Hematopoietic multipotent progenitor cell treated with erythropoietin and hydrocortisone succinate and interleukin-3 and kit ligand, for 8 days (in vitro differentiated cells): Measurements from ENCODE around the gene ZBTB25.
A peak's percentile ranks its signal among the peaks of the same experiment; 100 is the strongest.

ENCODE experiments used
- DNase-seq: peaks from one replicate; pipeline ENCODE4 v3.0.0-alpha.2; 2015

The ZBTB25 gene

GRCh38 chr14:64475585-64476273 lies 27.9 kb downstream of the ZBTB25 start:
- DNase-seq, result no peak

DNA sequence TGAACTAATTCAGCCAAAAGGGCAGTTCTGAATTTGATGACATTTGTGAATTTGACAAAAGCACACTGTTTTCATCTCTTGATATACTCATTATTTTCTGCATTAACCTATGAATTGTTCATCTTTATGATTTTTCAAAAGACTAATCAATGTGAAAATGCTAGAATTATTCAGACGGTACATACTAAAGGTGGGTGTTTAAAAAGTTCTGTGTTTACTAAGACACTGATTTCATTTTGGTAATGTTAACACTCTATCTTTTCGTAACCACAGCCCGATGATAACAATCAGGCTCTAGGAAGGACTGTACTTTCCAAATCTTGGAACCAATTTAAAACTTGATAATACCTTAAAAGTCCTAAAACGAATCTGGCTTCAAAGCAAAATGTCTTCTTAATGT lies 28.9 kb downstream of the ZBTB25 start:
- DNase-seq, result no peak

- no peak for DNase-seq
Observed at GRCh38 chr14:64474041-64474440, 29.6 kb downstream of the ZBTB25 start.

DNA sequence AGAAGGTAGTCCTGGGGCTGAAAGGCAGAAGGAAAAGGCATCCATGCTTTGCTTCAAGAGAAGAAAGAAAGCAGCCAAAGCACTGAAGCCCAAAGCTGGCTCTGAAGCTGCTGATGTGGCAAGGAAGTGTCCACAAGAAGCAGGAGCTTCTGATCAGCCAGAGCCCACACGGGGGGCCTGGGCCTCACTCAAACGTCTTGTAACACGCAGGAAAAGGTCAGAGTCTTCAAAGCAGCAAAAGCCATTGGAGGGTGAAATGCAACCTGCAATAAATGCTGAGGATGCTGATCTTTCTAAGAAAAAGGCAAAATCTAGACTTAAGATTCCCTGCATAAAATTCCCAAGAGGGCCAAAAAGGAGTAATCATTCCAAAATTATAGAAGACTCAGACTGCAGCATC lies 35.2 kb downstream of the ZBTB25 start:
- DNase-seq, result no peak

DNA sequence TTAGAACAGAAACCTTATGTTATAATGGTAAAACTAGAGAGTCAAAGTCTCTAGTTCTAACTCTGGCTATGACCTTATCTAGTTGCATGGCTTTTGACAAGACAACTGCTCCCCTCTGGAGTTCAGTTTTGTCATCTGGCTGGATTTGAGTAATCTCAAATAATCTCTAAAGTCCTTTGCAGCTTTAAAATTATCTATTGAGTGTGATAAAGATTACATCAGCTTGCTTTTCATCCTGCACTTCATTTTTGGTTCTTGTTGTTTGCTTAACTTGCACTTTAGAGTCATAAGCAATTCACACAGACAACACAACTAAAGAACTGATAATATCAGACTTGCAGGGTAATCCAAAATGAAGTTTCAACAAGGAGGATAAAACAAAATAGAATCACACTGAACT lies 36.1 kb downstream of the ZBTB25 start:
- no peak for DNase-seq

GRCh38 chr14:64467101-64467500 lies 36.5 kb downstream of the ZBTB25 start:
- DNase-seq, result peak; percentile 26

- DNase-seq, result no peak
Observed at GRCh38 chr14:64465831-64466554, 37.6 kb downstream of the ZBTB25 start.

GRCh38 chr14:64465191-64465822 lies 38.3 kb downstream of the ZBTB25 start, which contains the start of gene AKAP5:
Gene AKAP5 (plus strand): TSS chr14:64465499. CDS start chr14:64468395, 2,896 bp downstream.
- DNase-seq, result peak; percentile 45

GRCh38 chr14:64464651-64465050 lies 39.0 kb downstream of the ZBTB25 start:
- no peak for DNase-seq

DNA sequence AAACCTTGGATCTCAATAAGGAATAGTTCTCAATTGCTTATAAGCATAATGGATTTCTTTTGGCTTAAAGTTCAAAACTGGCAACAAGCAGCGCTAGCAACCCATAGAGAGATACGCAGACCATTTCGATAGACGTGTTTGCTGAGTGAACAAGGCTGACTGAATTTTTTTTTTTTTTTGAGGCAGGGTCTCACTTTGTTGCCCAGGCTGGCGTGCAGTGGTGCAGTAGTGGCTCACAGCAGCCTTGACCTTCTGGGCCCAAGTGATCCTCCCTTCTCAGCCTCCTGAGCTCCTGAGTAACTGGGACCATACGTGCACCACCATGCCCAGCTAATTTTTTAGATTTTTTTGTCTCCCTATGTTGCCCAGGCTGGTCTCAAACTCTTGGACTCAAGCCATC lies 39.8 kb downstream of the ZBTB25 start:
- no peak for DNase-seq

DNA sequence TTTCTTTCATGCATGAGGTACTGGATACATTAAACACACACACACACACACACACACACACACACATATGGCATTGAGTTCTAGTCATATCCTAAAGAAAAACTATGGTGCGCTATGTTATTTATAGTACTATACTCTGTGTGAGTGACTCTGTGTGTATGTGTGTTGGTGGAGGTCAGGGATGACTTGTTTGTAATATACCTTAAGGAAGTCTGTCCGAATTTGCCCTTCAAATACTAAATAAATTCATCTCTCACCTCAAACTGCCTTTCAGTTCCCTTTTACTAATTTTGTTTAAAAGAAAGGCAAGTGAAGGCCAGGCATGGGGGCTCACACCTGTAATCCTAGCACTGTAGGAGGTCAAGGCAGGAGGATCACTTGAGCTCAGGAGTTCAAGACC lies 40.4 kb downstream of the ZBTB25 start:
- no peak for DNase-seq

GRCh38 chr14:64461221-64461620 lies 42.4 kb downstream of the ZBTB25 start:
- no peak for DNase-seq

DNA sequence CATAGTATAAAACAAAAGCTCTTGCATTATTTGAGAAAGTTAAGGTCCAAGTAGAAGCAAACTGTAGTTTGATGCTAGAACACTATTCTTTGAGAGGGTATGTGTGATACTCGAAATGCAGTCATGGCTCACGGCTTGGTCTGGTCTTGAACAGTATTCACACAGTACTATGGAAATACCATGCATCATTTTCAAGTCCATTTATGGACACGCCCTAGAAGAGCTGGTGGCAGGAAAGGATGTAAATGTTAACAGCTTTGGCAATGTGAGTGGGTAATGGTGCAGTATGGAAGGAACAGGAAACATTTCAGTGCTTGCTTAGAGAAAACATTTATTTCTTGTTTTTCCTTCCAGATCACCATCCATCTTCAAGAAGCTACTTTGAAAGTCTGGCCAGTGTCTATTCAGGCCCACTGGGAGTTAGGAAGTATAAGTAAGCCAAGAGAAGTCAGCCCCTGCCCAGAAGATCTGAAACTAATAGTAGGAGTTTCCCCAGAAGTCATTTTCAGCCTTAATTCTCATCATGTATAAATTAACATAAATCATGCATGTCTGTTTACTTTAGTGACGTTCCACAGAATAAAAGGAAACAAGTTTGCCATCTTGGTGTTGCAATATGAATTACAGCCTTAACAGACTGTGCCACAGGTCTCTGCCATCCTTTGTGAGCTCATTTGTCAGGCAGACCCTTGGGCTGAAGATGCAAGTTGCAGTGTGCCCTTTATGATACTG lies 44.1 kb downstream of the ZBTB25 start:
- DNase-seq, result no peak

GRCh38 chr14:64454671-64455070 lies 49.0 kb downstream of the ZBTB25 start:
- no peak for DNase-seq

DNA sequence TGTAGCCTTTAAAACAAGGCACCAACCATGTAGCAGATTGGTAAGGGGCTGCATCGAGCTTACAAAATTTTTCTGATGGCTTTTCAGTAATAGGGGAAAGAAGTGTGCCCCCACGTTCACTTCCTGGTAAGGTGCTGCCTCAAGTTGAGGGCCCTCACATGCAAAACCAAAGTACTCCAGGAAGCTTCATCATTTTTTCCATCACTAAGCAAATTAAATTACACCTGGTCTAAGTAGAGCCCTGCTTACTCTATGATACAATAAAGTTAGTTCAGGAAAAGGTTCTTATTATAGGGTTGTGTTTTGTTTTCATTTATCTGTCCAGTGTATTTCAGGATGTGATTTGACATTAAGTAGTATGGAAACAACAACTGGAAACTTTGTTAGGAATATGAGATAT lies 53.4 kb downstream of the ZBTB25 start:
- DNase-seq, result no peak

- no peak for DNase-seq
Observed at GRCh38 chr14:64447876-64448670, 55.6 kb downstream of the ZBTB25 start.

GRCh38 chr14:64444984-64445845 lies 58.4 kb downstream of the ZBTB25 start:
- no peak for DNase-seq

- DNase-seq, result no peak
Observed at GRCh38 chr14:64444140-64444539, 59.5 kb downstream of the ZBTB25 start.

GRCh38 chr14:64442300-64442988 lies 61.2 kb downstream of the ZBTB25 start:
- peak; percentile 84 for DNase-seq

DNA sequence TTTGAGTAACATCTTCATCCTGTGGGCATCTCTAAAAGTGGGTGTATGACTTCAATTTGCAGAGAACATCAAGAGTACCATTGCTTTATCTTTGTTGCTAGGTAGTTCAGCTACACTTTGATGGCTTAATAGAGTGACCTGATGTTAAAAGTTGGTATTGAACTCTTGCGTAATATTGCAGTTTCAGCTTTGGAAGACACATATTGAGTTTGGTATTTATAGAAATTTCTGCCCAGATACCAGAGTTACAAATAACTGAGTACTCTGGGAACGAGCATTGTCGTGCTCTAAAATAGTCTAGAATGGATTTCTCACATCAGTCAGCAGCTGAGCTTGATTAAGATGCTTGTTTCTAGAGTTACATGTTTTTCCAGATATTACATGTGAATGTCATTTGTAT lies 63.1 kb downstream of the ZBTB25 start:
- no peak for DNase-seq

DNA sequence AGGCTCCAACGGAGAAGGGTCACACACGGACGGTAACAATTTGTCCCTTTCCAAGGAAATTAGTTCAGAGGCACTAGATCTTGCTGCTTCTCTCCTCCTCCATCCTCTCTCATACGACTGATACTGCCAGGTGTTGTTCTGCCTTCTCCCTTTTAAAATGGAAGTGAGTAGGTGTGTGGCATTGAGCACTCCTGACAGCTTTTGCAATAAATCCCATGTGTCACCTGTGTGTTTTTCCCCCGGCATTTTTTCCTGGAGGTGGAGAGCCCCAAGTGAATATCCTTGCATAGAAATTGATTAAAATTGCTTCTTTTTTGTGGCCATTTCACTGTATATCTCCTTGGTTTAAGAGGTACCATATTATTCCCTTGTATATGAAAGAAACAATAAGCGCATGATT lies 64.5 kb downstream of the ZBTB25 start:
- DNase-seq, result no peak
